HepG2 (cell line): ENCODE results near the gene FTSJ1. TPM values are rescaled to one million over a fixed set of nuclear protein-coding genes. Genes with fewer than 3 reads are reported as not detected.

Source experiments
- ATAC-seq: fragments of 200-7000 bp; cut with Tn5 transposase; 3 replicates; pipeline ENCODE4 v1.9.1; 2020; ENCODE audit warnings: mild to moderate bottlenecking, moderate library complexity
- BruUV-seq: library from RNA; stranded (reverse); fragments of 400-500 nt; replicated peaks from 2 replicates; lab custom pipeline; 2021; lab: Mats Ljungman, UMichigan
- CTCF ChIA-PET: fragments of 300-600 bp; formaldehyde crosslinking; extraction: SDS; loops from one replicate; lab custom pipeline; 2021; ENCODE audit warnings: low total read pairs, inconsistent platforms, low intra/inter-chr PET ratio; lab: Yijun Ruan, JAX
- POLR2A ChIA-PET: fragments of 350-600 bp; sonication (Branson Sonifier 250); formaldehyde crosslinking; loops from one replicate; lab custom pipeline; 2020; ENCODE audit warnings: antibody characterized with exemption, inconsistent platforms; lab: Yijun Ruan, JAX
- DNase-seq: peaks from one replicate; pipeline ENCODE4 v3.0.0-alpha.2; 2015; ENCODE audit warnings: low spot score
- FAIRE-seq: peaks from 3 replicates; lab custom pipeline; 2011; peaks lifted over from hg19 to GRCh38; lab: Jason Lieb, UNC
- H2AFZ ChIP-seq: one replicate; pipeline ENCODE4 v1.6.1; 2011; ENCODE audit warnings: low read length, inconsistent platforms
- H3K27ac ChIP-seq: fragments of 300-600 bp; 3 replicates; pipeline ENCODE4 v1.8.0; 2011; ENCODE audit warnings: mixed run types, mild to moderate bottlenecking, mixed read lengths, low read length, inconsistent platforms; ENCODE audit not compliant: insufficient read depth; ENCODE audit errors: extremely low read length
- H3K27me3 ChIP-seq, 2 experiments: fragments of 200-600 bp in 1 of 2; 2 replicates in 1 of 2; 3 replicates in 1 of 2; pipeline versions ENCODE4 v1.6.0 to v1.8.0; 2011; ENCODE audit warnings: low read length in 2 of 2, mild to moderate bottlenecking in 2 of 2, moderate library complexity in 2 of 2, inconsistent platforms in 1 of 2; ENCODE audit not compliant: insufficient read depth in 2 of 2, control insufficient read depth in 1 of 2
- H3K36me3 ChIP-seq, 2 experiments: fragments of 200-600 bp in 1 of 2; replicated peaks in 1 of 2; 2 replicates in 1 of 2; 3 replicates in 1 of 2; pipeline versions ENCODE4 v1.5.1 to v1.8.0; 2011; ENCODE audit warnings: low read length in 2 of 2, inconsistent platforms in 1 of 2; ENCODE audit not compliant: insufficient read depth in 2 of 2, control insufficient read depth in 1 of 2
- H3K4me1 ChIP-seq: 2 replicates; pipeline ENCODE4 v1.5.1; 2012; ENCODE audit warnings: low read length, inconsistent platforms; ENCODE audit not compliant: insufficient read depth
- H3K4me2 ChIP-seq: 2 replicates; pipeline ENCODE4 v1.6.0; 2011; ENCODE audit warnings: low read depth, low read length, inconsistent platforms
- H3K4me3 ChIP-seq, 3 experiments: fragments of 200-600 bp in 1 of 3; sonication (generic), shearing (Covaris generic) in 1 of 3; replicated peaks in 1 of 3; 2 replicates each; pipeline ENCODE4 v1.5.1; 2011 to 2016; ENCODE audit warnings: low read length in 3 of 3, inconsistent platforms in 2 of 3, low read depth in 2 of 3, mild to moderate bottlenecking in 2 of 3, control low read depth in 1 of 3, mixed read lengths in 1 of 3; ENCODE audit not compliant: insufficient read depth in 1 of 3
- H3K79me2 ChIP-seq: one replicate; pipeline ENCODE4 v1.6.1; 2011; ENCODE audit warnings: low read length, inconsistent platforms; ENCODE audit not compliant: insufficient read depth
- H3K9ac ChIP-seq: 2 replicates; pipeline ENCODE4 v1.6.0; 2011; ENCODE audit warnings: mild to moderate bottlenecking, low read depth, low read length, inconsistent platforms; ENCODE audit not compliant: insufficient read depth
- H3K9me3 ChIP-seq: 2 replicates; pipeline ENCODE4 v1.5.1; 2012; ENCODE audit warnings: mild to moderate bottlenecking, low read length
- H4K20me1 ChIP-seq: 2 replicates; pipeline ENCODE4 v1.6.0; 2011; ENCODE audit warnings: inconsistent platforms, mild to moderate bottlenecking, low read length, moderate library complexity; ENCODE audit not compliant: insufficient read depth
- KMT2B ChIP-seq: IDR thresholded peaks from 2 replicates; pipeline ENCODE4 v1.6.1; 2016; ENCODE audit warnings: missing genetic modification reagents, missing compliant biosample characterization
- NFAT5 ChIP-seq: sonication (generic); formaldehyde crosslinking; IDR thresholded peaks from 2 replicates; pipeline ENCODE4 v1.4.0; 2020; ENCODE audit warnings: missing genetic modification reagents
- PITX1 ChIP-seq: sonication (generic); formaldehyde crosslinking; IDR thresholded peaks from 2 replicates; pipeline ENCODE4 v1.5.1; 2020; ENCODE audit warnings: mild to moderate bottlenecking, missing genetic modification reagents
- ZBTB14 ChIP-seq: sonication (generic); formaldehyde crosslinking; IDR thresholded peaks from 2 replicates; pipeline ENCODE4 v1.4.0; 2020; ENCODE audit warnings: missing genetic modification reagents
- ZBTB49 ChIP-seq: sonication (generic); formaldehyde crosslinking; IDR thresholded peaks from 2 replicates; pipeline ENCODE4 v1.4.0; 2020; ENCODE audit warnings: missing genetic modification reagents, borderline replicate concordance
- ZFP41 ChIP-seq: sonication (generic); formaldehyde crosslinking; IDR thresholded peaks from 2 replicates; pipeline ENCODE4 v1.4.0; 2020; ENCODE audit warnings: mild to moderate bottlenecking, missing genetic modification reagents, borderline replicate concordance
- ZKSCAN8 ChIP-seq: IDR thresholded peaks from 2 replicates; pipeline ENCODE4 v1.6.1; 2016; ENCODE audit warnings: borderline replicate concordance, missing genetic modification reagents, missing compliant biosample characterization
- ZNF296 ChIP-seq: sonication (generic); formaldehyde crosslinking; conservative IDR thresholded peaks from 2 replicates; pipeline ENCODE4 v1.5.0; 2020; ENCODE audit warnings: mild to moderate bottlenecking, missing genetic modification reagents
- ZNF331 ChIP-seq: sonication (generic); formaldehyde crosslinking; IDR thresholded peaks from 2 replicates; pipeline ENCODE4 v1.4.0; 2020; ENCODE audit warnings: missing genetic modification reagents
- ZNF431 ChIP-seq: sonication (generic); formaldehyde crosslinking; IDR thresholded peaks from 2 replicates; pipeline ENCODE4 v1.9.0; 2022; ENCODE audit warnings: missing genetic modification reagents, low read depth, mild to moderate bottlenecking, borderline replicate concordance
- WGBS: methylation state at CpG from one replicate; pipeline ENCODE4 v1.1.6; 2017; ENCODE audit warnings: low lambda C conversion rate; 5-methylcytosine and 5-hydroxymethylcytosine counted together
- in situ Hi-C: cut with HindIII; loops from 2 replicates; pipeline ENCODE4 v1.10.0; 2017; ENCODE audit warnings: low pct_unique_long_range_greater_than_20kb; ENCODE audit not compliant: extremely low pct_ligation_motif_present
- intact Hi-C: fragments of 100-400 bp; cut with micrococcal nuclease; formaldehyde crosslinking; loops from one replicate; pipeline ENCODE4 v1.10.0; 2022; ENCODE audit not compliant: unreplicated experiment
- polyA plus RNA-seq, 8 experiments: library from polyadenylated mRNA; depleted of rRNA in 3 of 8; stranded (reverse) in 7 of 8; unstranded in 1 of 8; fragments of >200 nt; fragmentation: Illumina TruSeq in 4 of 8; extraction: Trizol in 4 of 8; gene quantifications; 2 replicates each; pipeline versions ENCODE4 v1.2.1 to v1.2.3, GENCODE V29; 2011 to 2016; ENCODE audit warnings: low read depth in 4 of 8, missing spikeins in 1 of 8, mixed read lengths in 1 of 8; ENCODE audit not compliant: insufficient read depth in 1 of 8
- total RNA-seq, 5 experiments: library from RNA; depleted of rRNA; stranded (reverse); fragments of >200 nt; fragmentation: Illumina TruSeq; extraction: Trizol; gene quantifications; 2 replicates each; pipeline ENCODE4 v1.2.3, GENCODE V29; 2016; ENCODE audit warnings: low read depth in 1 of 5

Gene FTSJ1
- total and polyA plus RNA-seq, 2 of the 13 experiments (the other 11 are each of a cell fraction or from before 2014, with no cell fraction given) = 30.3 to 37.9 TPM

- TF ChIP-seq NFAT5 (CRISPR knock-in tag) (no peak), ZKSCAN8 (no peak), ZBTB14 (CRISPR knock-in tag) (no peak)
- TF ChIP-seq, all 625 proteins: peak for 0
Measured at GRCh38 chrX:48515842-48516241, 39.8 kb downstream of the FTSJ1 start (continued).

DNA sequence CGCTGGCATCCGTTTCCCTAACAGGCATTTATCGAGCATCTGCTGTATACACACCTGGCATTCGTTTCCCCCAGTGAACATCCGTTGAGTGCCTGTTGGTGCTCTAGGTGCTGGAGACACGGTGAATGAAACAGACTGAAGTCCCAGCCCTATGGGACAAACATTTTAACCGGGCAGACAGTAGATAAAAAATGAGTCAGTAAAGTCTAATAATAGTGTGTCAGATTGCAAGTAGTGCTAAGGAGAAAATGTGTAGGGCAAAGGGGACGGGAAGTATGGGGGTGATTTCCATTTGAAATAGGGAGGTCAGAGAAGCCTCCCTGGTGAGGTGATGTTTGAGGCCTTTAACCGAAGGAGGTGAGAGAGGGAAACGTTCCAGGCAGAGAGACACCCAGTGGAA, 40.3 kb downstream of the FTSJ1 start:
- ChIA-PET CTCF (no interaction called here), POLR2A (no interaction called here)
- FAIRE-seq (no peak), DNase-seq (no peak), ATAC-seq (no peak)
- Histone ChIP-seq H3K36me3 (no peaks in the 10 kb centered on the region), H3K4me1 (peaks cover 7% of the 10 kb centered on the region), H3K27me3 (no peaks in the 10 kb centered on the region), H3K9me3 (no peaks in the 10 kb centered on the region), H3K79me2 (no peaks in the 10 kb centered on the region), H2AFZ (no peak overlapping the region), H3K4me2 (no peak overlapping the region), H3K27ac (no peak overlapping the region), H3K4me3 (no peak overlapping the region), H4K20me1 (no peaks in the 10 kb centered on the region), H3K9ac (no peak overlapping the region)
- 93% methylated on average over 10 of the region's 10 CpGs for WGBS
- no peak for TF ChIP-seq ZNF296
- no peak for TF ChIP-seq PITX1 (CRISPR knock-in tag)
- no peak for TF ChIP-seq ZBTB49 (CRISPR knock-in tag)
- no peak for TF ChIP-seq KMT2B
- no peak for TF ChIP-seq ZFP41 (CRISPR knock-in tag)
- no peak for TF ChIP-seq ZNF431
- no peak for TF ChIP-seq ZNF331 (CRISPR knock-in tag)
- BruUV-seq = no TSS peak
- intact Hi-C loops = no loop called here
- in situ Hi-C loops = no loop called here
